CD4-positive, alpha-beta T cell treated with Interleukin-4 for 4 hours (primary cell): ENCODE results near the gene FAM83E.

Experiments
- DNase-seq: peaks from one replicate; pipeline ENCODE4 v3.0.0-alpha.2; 2020

Gene FAM83E

DNA sequence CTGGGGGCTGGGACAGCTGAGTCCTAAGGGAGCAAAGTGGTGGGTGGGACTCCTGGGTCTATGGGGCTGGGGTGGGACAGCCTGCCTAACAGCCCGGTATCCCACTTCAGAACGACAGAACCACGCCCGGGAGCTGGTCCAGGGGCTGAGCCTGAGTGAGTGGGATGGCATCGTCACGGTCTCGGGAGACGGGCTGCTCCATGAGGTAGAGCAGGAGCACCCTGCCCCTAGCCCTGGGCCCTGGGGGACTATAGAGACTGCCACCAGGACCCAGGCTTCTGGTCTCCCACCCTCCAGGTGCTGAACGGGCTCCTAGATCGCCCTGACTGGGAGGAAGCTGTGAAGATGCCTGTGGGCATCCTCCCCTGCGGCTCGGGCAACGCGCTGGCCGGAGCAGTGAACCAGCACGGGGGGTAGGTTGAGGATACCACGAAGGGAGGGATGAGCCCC, 13.0 kb upstream of the FAM83E start:
- no peak for DNase-seq

DNA sequence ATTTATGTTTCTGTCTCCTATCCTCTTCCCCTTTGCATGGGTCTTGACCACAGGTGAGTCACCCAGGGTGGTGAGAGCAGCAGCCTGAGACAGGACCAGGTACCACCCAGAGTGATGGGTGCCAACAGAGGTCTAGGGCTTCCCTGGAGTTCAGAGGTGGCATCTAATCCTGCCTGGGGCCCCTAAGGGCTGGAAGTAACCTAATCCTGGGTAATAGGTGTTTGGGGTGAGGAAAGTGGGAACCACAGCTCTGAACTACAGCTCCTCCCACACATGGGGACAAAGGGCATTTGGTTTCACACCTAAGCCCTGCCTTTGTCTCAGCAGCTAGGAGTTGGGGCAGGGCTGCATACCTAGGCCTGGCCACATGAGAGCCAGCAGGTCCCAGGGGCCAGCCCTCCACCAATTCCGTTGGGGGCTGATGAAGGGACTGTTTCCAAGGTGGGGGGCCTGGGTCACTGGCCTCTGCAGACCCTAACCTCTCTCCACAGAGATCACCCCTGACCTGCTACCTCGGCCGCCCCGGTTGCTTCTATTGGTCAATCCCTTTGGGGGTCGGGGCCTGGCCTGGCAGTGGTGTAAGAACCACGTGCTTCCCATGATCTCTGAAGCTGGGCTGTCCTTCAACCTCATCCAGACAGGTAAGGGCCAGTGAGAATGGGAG, 12.5 kb upstream of the FAM83E start:
- DNase-seq = peak; percentile 63

- no peak for DNase-seq
These were observed 11.0 kb upstream of the FAM83E start for GRCh38 chr19:48625891-48626327.

- DNase-seq = no peak
These were observed 10.2 kb upstream of the FAM83E start for GRCh38 chr19:48624791-48625723.

DNA sequence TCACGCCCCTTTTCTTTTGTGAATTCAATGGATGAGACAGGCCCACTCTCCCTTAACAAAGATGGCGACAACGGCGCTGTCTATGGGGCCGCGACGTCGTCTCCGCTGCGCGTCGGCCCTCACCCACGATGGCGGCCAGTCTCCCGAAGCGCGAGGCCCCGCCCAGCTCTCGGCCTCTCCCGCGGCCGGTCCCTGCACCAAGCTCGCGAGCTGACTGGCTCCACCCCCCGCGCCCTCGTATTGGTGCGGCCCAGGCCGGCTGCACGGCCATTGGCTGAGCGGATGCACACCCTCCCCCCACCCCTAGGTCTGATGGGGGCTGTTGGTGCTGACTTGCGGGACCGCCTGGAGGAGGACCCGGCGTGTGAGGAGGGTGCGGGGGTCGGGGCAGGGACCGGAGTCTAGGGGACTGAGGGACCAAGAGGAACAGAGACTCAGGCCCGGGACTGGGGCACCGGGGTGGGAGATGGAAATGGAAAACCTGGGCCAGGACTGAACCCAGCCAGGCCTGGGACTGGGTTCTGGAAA, 9.3 kb upstream of the FAM83E start:
- peak; percentile 97 for DNase-seq

DNA sequence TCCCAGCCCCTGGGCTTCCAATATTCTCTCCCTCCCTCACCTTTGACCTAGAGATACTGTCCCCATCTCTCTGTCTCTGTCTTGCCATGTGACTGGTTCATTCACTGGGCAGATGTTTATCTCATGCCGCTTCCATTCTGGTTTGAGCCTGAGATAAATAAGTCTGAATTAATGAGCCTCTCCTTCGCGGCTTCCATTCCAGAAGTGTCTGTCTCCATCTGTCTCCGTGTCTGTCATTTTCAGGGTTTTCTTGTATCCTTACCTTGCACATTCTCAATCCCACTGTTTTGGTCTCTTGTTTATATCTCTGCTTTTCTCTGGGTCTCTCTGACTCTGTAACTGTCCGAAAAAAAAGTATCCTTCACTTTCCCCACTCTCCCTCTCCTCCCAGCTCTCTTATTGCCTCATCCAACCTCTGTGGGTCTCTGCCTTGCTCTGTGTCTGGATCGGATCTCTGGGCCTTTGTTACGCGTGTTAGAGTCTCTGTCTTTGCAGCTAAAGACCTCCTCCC, 8.7 kb upstream of the FAM83E start:
- no peak for DNase-seq

DNA sequence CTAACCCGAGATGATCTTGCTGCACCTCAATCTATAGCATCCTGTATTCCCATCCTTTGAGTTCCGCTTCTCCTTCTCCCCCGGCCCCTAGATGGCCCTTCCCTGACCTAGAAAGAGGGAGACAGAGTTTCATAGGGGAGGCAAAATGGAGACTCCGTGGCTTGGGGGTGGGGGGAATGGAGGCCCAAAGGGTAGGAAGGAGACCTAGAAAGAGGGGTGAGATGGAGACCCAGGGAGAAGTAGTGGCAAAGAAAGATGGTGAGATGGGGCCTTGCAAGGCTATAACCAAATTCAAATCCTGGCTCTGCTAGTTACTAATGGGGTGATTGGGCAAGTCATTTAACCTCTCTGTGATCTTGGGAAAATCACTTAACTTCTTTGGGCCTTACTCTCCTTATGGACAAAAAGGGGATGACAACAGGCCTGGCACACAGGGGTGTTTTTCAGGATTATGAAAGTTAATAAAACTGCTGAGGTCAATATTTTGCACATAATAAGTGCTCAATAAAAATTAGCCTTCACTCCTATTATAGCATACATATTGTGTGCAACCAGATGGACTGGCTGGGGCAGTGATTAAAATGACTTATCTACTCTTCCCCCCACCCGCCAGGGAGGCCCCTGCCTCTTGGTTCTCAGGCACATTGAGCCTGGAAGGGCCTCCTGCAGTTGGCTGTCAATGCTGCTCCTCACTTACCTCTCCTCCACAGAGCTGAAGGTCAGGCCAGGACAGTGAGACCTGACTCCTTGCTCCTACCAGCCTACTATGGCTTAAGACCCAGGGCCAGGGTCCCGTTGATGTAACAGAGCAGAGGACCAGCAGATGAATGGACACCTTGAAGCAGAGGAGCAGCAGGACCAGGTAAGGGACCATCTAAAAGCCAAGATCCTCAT, 5.1 kb upstream of the FAM83E start:
- DNase-seq = no peak

DNA sequence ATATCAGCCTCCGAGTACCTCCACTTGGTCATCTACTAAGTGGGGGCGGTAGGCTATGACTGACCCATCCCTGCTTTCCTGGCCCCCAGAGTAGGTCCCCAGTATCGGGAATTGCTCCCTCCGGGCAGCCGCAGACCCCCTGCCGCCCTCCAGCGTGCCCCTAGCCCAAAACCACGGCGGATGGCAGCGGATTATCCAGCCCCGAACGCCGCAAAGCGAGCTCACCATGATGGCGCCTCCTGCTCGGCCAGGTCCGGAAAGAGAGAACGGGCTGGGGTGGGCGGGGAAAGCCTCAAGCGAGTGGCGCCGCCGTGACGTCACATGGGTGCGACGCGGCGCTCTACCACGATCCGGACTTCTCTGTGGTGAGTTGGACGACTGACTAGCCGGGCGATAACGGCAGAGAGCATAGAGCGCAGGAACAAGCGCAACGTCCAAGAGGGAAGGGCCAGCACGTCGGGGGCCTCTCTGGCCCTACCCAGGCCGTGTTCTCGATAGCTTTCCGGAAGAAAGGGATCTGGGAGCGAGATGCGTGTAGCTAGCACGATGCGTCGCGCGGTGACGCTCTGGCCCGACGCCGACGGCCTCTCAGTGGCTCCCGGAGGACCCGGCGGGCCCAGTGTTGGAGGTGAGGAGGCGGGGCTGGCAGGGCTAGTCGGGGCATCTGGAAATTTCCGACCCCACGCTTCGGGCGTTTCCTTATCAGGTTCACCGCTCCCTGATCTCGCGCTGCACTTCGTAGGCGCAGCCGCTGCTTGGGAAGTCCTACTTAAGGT, 4.2 kb upstream of the FAM83E start, which contains the start of the genes RPL18 and SPHK2:
Gene RPL18 (minus strand): TSS at position 263 of the 776 bp plus-strand sequence. CDS start 35 bp downstream, at position 228.
Gene SPHK2 (plus strand): TSS at position 591 of the 776 bp plus-strand sequence. CDS start 1,009 bp downstream, outside the sequence.
- peak; percentile 99 for DNase-seq

DNA sequence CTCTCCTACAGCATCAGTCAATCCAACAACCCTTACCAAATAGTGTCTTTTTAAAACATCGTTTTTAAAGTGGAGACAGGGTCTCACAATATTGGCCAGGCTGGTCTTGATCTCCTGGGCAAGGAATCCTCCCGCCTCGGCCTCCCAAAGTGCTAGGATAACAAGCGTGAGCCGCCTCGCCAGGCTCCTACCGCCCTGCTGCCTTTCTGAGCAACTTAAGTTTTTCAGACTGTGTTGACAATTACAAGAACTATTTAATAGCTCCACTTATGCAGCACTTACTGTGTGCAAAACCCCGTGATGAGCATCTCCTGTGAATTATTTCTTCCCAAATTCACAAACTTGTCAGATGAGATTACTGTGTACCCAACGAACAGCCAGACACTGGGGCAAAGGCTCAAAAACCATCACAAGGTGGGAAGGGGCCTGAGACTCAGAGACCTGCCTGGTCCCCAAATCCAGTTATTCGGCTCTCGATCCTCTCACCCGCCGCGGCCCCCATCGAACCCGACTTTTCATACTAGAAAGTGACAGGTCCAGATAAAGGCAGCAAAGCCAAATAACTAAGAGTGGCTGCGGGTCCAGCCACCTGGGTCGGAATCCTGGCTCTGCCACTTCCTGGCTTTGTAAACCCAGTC, 3.5 kb upstream of the FAM83E start:
- no peak for DNase-seq

GRCh38 chr19:48617146-48617937, 2.5 kb upstream of the FAM83E start:
- DNase-seq = no peak

- DNase-seq = no peak
These were observed 1.7 kb upstream of the FAM83E start for GRCh38 chr19:48616491-48617056.

GRCh38 chr19:48616041-48616436, 1.2 kb upstream of the FAM83E start:
- no peak for DNase-seq

DNA sequence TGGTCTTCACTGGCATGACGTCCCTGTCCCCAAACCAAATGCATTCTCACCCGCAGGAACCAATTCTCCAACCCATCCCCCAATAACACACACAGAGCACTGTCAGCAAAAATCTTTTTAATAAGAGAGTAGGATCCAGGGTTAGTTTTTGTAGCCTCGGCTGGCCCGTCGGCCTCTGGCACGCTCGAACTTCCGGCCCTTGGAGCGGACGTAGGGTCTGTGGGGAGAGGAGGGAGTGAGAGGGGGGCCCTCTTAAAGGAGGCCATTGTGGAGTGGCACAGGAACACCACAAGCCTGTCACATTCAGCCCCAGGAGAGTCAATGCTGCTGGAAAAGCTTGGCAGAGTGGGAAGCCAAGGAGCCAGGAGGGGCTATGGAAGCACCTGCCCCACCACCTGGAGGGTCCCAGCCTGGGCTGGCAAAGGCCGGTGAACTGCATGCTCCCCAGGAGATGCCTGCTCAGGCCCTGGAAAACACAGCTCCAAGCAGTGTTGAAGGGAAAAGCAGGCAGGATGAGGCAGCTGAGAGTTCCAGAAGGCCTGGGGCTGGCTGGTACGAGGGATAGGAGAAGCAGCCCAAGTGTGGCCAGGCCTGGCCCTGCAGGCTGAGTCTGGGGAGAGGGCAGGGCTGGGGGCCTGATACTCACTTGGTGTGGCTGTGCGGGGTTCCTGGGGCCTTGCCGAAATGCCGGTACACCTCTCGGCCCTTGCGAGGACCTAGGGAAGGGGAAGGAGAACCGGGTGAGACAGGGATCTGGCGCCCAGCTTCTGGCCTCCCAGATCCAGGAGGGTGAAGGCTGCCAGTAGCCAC, 560 bp upstream of the FAM83E start:
- DNase-seq = no peak

GRCh38 chr19:48613852-48614435, 932 bp downstream of the FAM83E start:
- no peak for DNase-seq

GRCh38 chr19:48613024-48613851, 1.6 kb downstream of the FAM83E start:
- DNase-seq = no peak

GRCh38 chr19:48611872-48612271, 3.0 kb downstream of the FAM83E start:
- no peak for DNase-seq

DNA sequence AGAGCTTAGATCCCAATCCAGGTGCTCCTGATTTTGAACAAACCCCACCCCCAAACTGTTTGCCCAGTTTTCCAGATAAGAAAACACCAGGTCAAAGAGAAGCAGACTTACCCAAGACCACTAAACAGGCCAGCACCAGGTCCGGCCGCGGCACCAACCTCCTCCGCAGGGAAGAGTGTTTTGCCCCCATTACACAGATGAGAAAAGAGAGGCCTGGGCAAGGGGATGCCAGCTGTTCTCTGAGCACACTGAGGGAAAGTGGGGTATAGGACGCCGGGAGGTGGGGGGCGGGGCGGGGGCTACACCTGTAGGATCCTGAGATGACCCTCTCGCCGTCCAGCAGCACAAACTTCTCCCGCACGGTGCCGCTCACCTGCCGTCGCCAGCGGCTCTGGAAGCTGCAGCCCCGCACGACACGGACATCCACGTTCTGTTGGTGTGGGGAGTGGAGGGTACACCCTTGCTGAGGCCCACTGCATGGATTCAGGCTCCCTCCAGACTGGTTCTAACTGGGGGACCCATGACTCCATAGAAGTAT, 5.2 kb downstream of the FAM83E start:
- DNase-seq = no peak
